Neuronal stem cell (in vitro differentiated cells): ENCODE measurements around the gene EEF1AKMT2.

ENCODE experiments used
- DNase-seq: peaks from one replicate; pipeline ENCODE4 v3.0.0-alpha.2; 2013; ENCODE audit warnings: low spot score
- H2AFZ ChIP-seq: one replicate; pipeline ENCODE4 v1.6.1; 2013; ENCODE audit warnings: mild to moderate bottlenecking, low read length, inconsistent platforms
- H2AK5ac ChIP-seq: 2 replicates; pipeline ENCODE4 v1.6.1; 2013; ENCODE audit warnings: low read depth, mild to moderate bottlenecking, inconsistent platforms, low read length, moderate library complexity, mixed read lengths
- H2BK120ac ChIP-seq: 2 replicates; pipeline ENCODE4 v1.6.1; 2013; ENCODE audit warnings: low read depth, mild to moderate bottlenecking, inconsistent platforms, low read length, moderate library complexity, mixed read lengths
- H2BK12ac ChIP-seq: one replicate; pipeline ENCODE4 v1.6.1; 2013; ENCODE audit warnings: low read length, inconsistent platforms
- H2BK15ac ChIP-seq: 2 replicates; pipeline ENCODE4 v1.6.1; 2013; ENCODE audit warnings: mild to moderate bottlenecking, low read length, inconsistent platforms, mixed read lengths
- H2BK5ac ChIP-seq: one replicate; pipeline ENCODE4 v1.6.1; 2013; ENCODE audit warnings: inconsistent platforms, mild to moderate bottlenecking, low read length, moderate library complexity
- H3K14ac ChIP-seq: one replicate; pipeline ENCODE4 v1.6.1; 2013; ENCODE audit warnings: low read length, inconsistent platforms
- H3K18ac ChIP-seq: 2 replicates; pipeline ENCODE4 v1.6.1; 2013; ENCODE audit warnings: low read length, inconsistent platforms
- H3K23ac ChIP-seq: 2 replicates; pipeline ENCODE4 v1.6.1; 2013; ENCODE audit warnings: low read depth, mild to moderate bottlenecking, mixed read lengths, low read length, inconsistent platforms; ENCODE audit not compliant: poor library complexity
- H3K27ac ChIP-seq: replicated peaks from 3 replicates; pipeline ENCODE4 v1.5.1; 2013; ENCODE audit warnings: low read length, inconsistent platforms
- H3K27me3 ChIP-seq, 3 experiments: 2 replicates each; pipeline ENCODE4 v1.6.1; 2013; ENCODE audit warnings: low read length in 3 of 3, mild to moderate bottlenecking in 2 of 3, inconsistent platforms in 1 of 3, low read depth in 1 of 3, mixed read lengths in 1 of 3, moderate library complexity in 1 of 3; ENCODE audit not compliant: control insufficient read depth in 3 of 3, insufficient read depth in 3 of 3
- H3K36me3 ChIP-seq, 2 donors: replicated peaks in 1 of 2; 2 replicates each; pipeline ENCODE4 v1.6.1; 2013; ENCODE audit warnings: low read length in 2 of 2; ENCODE audit not compliant: control insufficient read depth in 2 of 2, insufficient read depth in 2 of 2
- H3K4ac ChIP-seq: 2 replicates; pipeline ENCODE4 v1.6.1; 2013; ENCODE audit warnings: inconsistent platforms, mild to moderate bottlenecking, low read length, moderate library complexity
- H3K4me1 ChIP-seq, 2 donors: 1 replicate in 1 of 2; 2 replicates in 1 of 2; pipeline ENCODE4 v1.6.1; 2013; ENCODE audit warnings: low read length in 2 of 2, low read depth in 1 of 2; ENCODE audit not compliant: control insufficient read depth in 2 of 2, insufficient read depth in 1 of 2
- H3K4me2 ChIP-seq: one replicate; pipeline ENCODE4 v1.6.1; 2013; ENCODE audit warnings: mild to moderate bottlenecking, low read length, inconsistent platforms; ENCODE audit not compliant: insufficient read depth, poor library complexity, severe bottlenecking
- H3K4me3 ChIP-seq, 2 donors: 2 replicates each; pipeline ENCODE4 v1.5.1; 2013; ENCODE audit warnings: low read length in 2 of 2, mild to moderate bottlenecking in 2 of 2, inconsistent platforms in 1 of 2, moderate library complexity in 1 of 2
- H3K79me1 ChIP-seq: one replicate; pipeline ENCODE4 v1.6.1; 2013; ENCODE audit warnings: low read depth, mild to moderate bottlenecking, inconsistent platforms, low read length, moderate library complexity
- H3K9ac ChIP-seq: one replicate; pipeline ENCODE4 v1.6.1; 2013; ENCODE audit warnings: mild to moderate bottlenecking, low read depth, low read length, inconsistent platforms; ENCODE audit not compliant: poor library complexity
- H3K9me3 ChIP-seq, 2 donors: replicated peaks in 1 of 2; 2 replicates each; pipeline versions ENCODE3 to v1.6.1; 2013; ENCODE audit warnings: low read length in 2 of 2, mild to moderate bottlenecking in 2 of 2, inconsistent platforms in 1 of 2, low read depth in 1 of 2, mixed read lengths in 1 of 2, moderate library complexity in 1 of 2; ENCODE audit not compliant: control insufficient read depth in 2 of 2, insufficient read depth in 1 of 2
- H4K8ac ChIP-seq: one replicate; pipeline ENCODE4 v1.6.1; 2013; ENCODE audit warnings: low read depth, mild to moderate bottlenecking, inconsistent platforms, low read length, moderate library complexity
- H4K91ac ChIP-seq: one replicate; pipeline ENCODE4 v1.6.1; 2013; ENCODE audit warnings: low read length, low read depth, mild to moderate bottlenecking, inconsistent platforms; ENCODE audit not compliant: poor library complexity
- WGBS, 2 donors: extraction: QIAGEN DNeasy Blood & Tissue Kit; methylation state at CpG; one replicate each; pipeline ENCODE4 v1.1.7; 2013; ENCODE audit warnings: missing lambda C conversion rate in 2 of 2, mixed read lengths in 1 of 2; ENCODE audit not compliant: insufficient read length in 2 of 2, insufficient replicate concordance in 1 of 2; ENCODE audit errors: extremely low coverage in 2 of 2; 5-methylcytosine and 5-hydroxymethylcytosine counted together

Gene EEF1AKMT2

GRCh38 chr10:124728830-124729661, 62.6 kb downstream of the EEF1AKMT2 start:
- peaks cover 14% of the 10 kb centered on the region for H3K79me1 ChIP-seq
- no peak overlapping the region for H2BK12ac ChIP-seq
- H3K27ac ChIP-seq = no peak overlapping the region
- H4K91ac ChIP-seq = no peak overlapping the region
- H3K27me3 ChIP-seq = no peaks in the 10 kb centered on the region
- H3K36me3 ChIP-seq = peaks cover 5 to 42% of the 10 kb centered on the region in 2 donors
- no peak overlapping the region for H2BK120ac ChIP-seq
- no peak overlapping the region for H2BK5ac ChIP-seq
- H3K9ac ChIP-seq = no peak overlapping the region
- WGBS, 2 donors = no CpG with 5 or more reads among the region's 8 CpGs
- H4K8ac ChIP-seq = no peak overlapping the region
- no peak overlapping the region for H3K23ac ChIP-seq
- no peak overlapping the region for H3K4me2 ChIP-seq
- H3K4ac ChIP-seq = no peak overlapping the region
- H3K14ac ChIP-seq = no peak overlapping the region
- H3K4me1 ChIP-seq = peaks cover 9 to 15% of the 10 kb centered on the region in 2 donors
- H2BK15ac ChIP-seq = no peak overlapping the region
- H2AK5ac ChIP-seq = no peak overlapping the region
- H3K18ac ChIP-seq = no peak overlapping the region
- H3K9me3 ChIP-seq = no peaks in the 10 kb centered on the region
- no peak overlapping the region for H3K4me3 ChIP-seq
- no peak overlapping the region for H2AFZ ChIP-seq
- no peak for DNase-seq

- Histone ChIP-seq H2BK12ac (no peak overlapping the region), H3K27ac (no peak overlapping the region), H3K9me3 (no peaks in the 10 kb centered on the region), H3K4me3 (no peak overlapping the region), H3K14ac (no peak overlapping the region), H3K23ac (no peak overlapping the region), H4K91ac (no peak overlapping the region), H3K27me3 (no peaks in the 10 kb centered on the region), H3K36me3 (peaks cover 6 to 41% of the 10 kb centered on the region in 2 donors), H2BK5ac (no peak overlapping the region), H4K8ac (no peak overlapping the region), H3K79me1 (peaks cover 16% of the 10 kb centered on the region), H3K4me1 (peaks cover 9 to 19% of the 10 kb centered on the region in 2 donors), H3K9ac (no peak overlapping the region), H3K4ac (no peak overlapping the region), H2AFZ (no peak overlapping the region), H2AK5ac (no peak overlapping the region), H3K18ac (no peak overlapping the region), H2BK15ac (no peak overlapping the region), H3K4me2 (no peak overlapping the region), H2BK120ac (no peak overlapping the region)
- no CpG with 5 or more reads among the region's 14 CpGs for WGBS, 2 donors
- no peak for DNase-seq
Measured at GRCh38 chr10:124728071-124728829, 63.4 kb downstream of the EEF1AKMT2 start.

GRCh38 chr10:124727361-124727960, 64.2 kb downstream of the EEF1AKMT2 start:
- H3K4me3 ChIP-seq = no peak overlapping the region
- H3K9me3 ChIP-seq = no peaks in the 10 kb centered on the region
- no peak overlapping the region for H3K23ac ChIP-seq
- no peak overlapping the region for H4K8ac ChIP-seq
- peaks cover 9 to 24% of the 10 kb centered on the region in 2 donors for H3K4me1 ChIP-seq
- H2AK5ac ChIP-seq = no peak overlapping the region
- no CpG with 5 or more reads among the region's 6 CpGs for WGBS, 2 donors
- H3K4me2 ChIP-seq = no peak overlapping the region
- no peaks in the 10 kb centered on the region for H3K27me3 ChIP-seq
- no peak overlapping the region for H2BK15ac ChIP-seq
- H2BK5ac ChIP-seq = no peak overlapping the region
- no peak for DNase-seq
- H2AFZ ChIP-seq = no peak overlapping the region
- H3K79me1 ChIP-seq = peaks cover 16% of the 10 kb centered on the region
- no peak overlapping the region for H3K27ac ChIP-seq
- no peak overlapping the region for H3K18ac ChIP-seq
- H2BK12ac ChIP-seq = no peak overlapping the region
- peaks cover 6 to 36% of the 10 kb centered on the region in 2 donors for H3K36me3 ChIP-seq
- no peak overlapping the region for H2BK120ac ChIP-seq
- no peak overlapping the region for H3K14ac ChIP-seq
- H3K4ac ChIP-seq = no peak overlapping the region
- no peak overlapping the region for H4K91ac ChIP-seq
- no peak overlapping the region for H3K9ac ChIP-seq

GRCh38 chr10:124725791-124726190, 65.9 kb downstream of the EEF1AKMT2 start:
- Histone ChIP-seq H3K4me1 (peaks cover 9 to 24% of the 10 kb centered on the region in 2 donors), H3K14ac (no peak overlapping the region)

More at GRCh38 chr10:124725791-124726190, 65.9 kb downstream of the EEF1AKMT2 start:
- no CpG with 5 or more reads among the region's 7 CpGs for WGBS, 2 donors
- Histone ChIP-seq H3K9ac (no peak overlapping the region), H2AFZ (no peak overlapping the region), H3K18ac (no peak overlapping the region), H2BK15ac (no peak overlapping the region), H3K36me3 (peaks cover 3 to 28% of the 10 kb centered on the region in 2 donors), H4K8ac (no peak overlapping the region), H3K9me3 (no peaks in the 10 kb centered on the region), H2BK120ac (no peak overlapping the region), H3K23ac (no peak overlapping the region), H3K4me2 (no peak overlapping the region), H2BK5ac (no peak overlapping the region), H3K27ac (no peak overlapping the region), H4K91ac (no peak overlapping the region), H2BK12ac (no peak overlapping the region), H3K27me3 (no peaks in the 10 kb centered on the region), H3K4me3 (no peak overlapping the region), H3K4ac (no peak overlapping the region), H3K79me1 (peaks cover 10% of the 10 kb centered on the region), H2AK5ac (no peak overlapping the region)
- no peak for DNase-seq
